ENCODE data around the gene MRC1.

The MRC1 gene

DNA sequence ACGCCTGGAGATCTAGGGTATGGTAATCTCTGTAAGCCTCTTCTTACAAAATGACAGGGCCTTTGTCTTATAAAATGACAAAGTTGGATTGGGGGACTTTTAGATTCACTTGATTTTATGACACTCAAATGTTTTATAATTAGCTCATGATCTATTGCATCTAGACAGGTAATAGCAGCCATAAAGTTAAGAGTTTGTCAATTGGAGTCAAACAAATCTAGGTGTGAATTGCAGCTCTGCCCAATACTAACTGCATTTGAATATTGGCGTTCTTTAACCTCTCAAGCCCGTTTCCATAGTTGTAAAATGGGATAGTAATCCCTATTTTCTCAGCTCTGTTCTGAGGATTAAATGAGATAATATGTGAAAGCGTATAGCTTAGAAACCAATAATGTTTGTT, 14.1 kb upstream of the MRC1 start:
- DNase-seq (ENCODE audit: low read depth, low spot score), result no peak

GRCh38 chr10:17795813-17796594, 13.1 kb upstream of the MRC1 start:
- DNase-seq (ENCODE audit: low read depth, low spot score), result no peak

GRCh38 chr10:17801507-17801906, 7.6 kb upstream of the MRC1 start:
- DNase-seq (ENCODE audit: low read depth, low spot score), result no peak

- no peak for DNase-seq (ENCODE audit: low read depth, low spot score)
Observed at GRCh38 chr10:17802350-17802749, 6.8 kb upstream of the MRC1 start.

- DNase-seq (ENCODE audit: low read depth, low spot score), result no peak
Observed at GRCh38 chr10:17802976-17803375, 6.2 kb upstream of the MRC1 start.

DNA sequence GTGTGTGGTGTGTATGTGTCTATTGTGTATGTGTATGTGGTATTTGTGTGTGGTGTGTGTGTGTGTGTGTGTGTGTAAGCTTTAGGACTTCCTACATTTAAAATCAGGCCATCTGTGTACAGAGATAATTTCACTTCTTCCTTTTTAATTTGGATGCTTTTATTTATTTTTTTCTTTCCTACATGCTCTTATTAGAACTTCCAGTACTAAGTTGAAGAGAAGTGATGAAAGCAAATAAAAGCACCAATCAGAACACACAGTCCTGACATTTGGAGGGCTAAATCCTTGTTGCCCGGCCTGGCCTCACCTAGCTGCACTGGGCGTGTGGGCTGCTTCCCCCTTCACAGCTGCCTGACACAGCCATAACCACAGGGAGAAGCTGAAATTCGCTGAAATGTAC, 3.8 kb upstream of the MRC1 start:
- no peak for DNase-seq (ENCODE audit: low read depth, low spot score)

GRCh38 chr10:17805921-17806577, 3.1 kb upstream of the MRC1 start:
- DNase-seq (ENCODE audit: low read depth, low spot score), result no peak

DNA sequence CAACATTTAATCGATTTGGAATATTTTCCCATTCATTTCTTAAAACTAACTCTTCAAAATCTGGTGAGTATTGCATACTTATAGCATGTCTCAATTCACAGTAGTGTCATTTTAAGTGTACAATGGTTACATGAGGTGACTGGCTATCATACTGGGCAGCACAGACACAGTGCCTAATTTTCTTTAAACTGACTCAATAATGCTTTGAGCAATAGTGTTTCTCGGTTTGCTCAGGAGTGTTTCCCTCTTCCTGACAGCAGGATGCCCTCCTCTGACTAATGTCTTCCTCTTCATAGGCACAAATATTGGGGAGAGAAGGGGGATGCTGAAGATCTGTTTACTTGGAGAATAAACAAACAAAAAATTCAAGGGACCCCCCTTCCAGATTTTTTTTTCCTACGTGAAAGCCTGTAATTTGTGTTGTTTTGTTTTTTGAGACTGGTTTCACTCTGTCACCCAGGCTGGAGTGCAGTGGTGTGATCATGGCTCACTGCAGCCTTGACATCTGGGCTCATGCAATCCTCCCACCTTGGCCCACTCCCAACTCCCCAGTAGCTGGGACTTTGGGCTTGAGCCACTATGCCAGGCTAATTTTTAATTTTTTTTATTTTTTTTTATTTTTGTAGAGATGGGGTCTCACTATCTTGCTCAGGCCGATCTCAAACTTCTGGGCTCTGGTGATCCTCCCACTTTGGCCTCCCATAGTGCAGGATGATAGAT, 2.2 kb downstream of the MRC1 start:
- no peak for DNase-seq (ENCODE audit: low read depth, low spot score)

DNA sequence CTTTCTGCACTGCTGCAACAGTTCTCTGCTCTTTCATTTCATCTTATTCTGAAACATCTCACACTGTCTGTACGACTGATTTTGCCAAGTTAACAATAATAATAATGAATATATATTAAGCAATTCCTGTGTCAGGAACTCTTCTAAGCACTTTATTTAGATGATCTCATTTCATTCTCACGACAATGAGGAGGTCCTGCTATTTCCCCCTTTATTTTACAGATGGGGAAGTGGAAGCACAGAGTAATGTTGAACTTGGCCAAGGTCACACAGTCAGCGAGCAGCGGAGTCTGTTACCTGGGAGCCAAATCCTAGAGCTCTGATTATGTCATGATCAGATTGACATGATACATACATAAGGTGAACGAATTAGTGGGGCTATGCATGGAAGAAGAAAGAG, 5.8 kb downstream of the MRC1 start:
- no peak for DNase-seq (ENCODE audit: low read depth, low spot score)

- DNase-seq (ENCODE audit: low read depth, low spot score), result no peak
Observed at GRCh38 chr10:17816199-17816598, 7.1 kb downstream of the MRC1 start.

- DNase-seq (ENCODE audit: low read depth, low spot score), result no peak
Observed at GRCh38 chr10:17817316-17817715, 8.2 kb downstream of the MRC1 start.

DNA sequence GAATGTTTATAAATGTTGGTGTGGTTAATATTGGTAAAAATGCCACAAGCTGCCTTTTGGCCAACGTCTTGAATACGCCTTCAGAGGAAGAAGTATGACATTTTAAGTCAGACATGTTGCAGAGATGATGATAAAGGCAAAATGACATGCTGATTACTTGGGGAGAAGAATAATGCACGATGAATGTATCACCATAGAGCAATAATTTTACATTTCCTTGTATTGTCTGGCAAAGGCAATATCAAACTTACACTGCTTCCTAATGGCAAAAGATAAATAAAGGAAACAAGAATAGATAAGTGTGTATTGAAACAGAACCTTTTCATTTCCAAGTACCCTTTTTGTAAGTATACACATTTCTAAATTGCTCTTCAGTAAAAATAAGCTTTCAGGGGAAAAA, 8.6 kb downstream of the MRC1 start:
- DNase-seq (ENCODE audit: low read depth, low spot score), result no peak

- DNase-seq (ENCODE audit: low read depth, low spot score), result no peak
Observed at GRCh38 chr10:17819836-17820235, 10.7 kb downstream of the MRC1 start.

- no peak for DNase-seq (ENCODE audit: low read depth, low spot score)
Observed at GRCh38 chr10:17820943-17821342, 11.8 kb downstream of the MRC1 start.

DNA sequence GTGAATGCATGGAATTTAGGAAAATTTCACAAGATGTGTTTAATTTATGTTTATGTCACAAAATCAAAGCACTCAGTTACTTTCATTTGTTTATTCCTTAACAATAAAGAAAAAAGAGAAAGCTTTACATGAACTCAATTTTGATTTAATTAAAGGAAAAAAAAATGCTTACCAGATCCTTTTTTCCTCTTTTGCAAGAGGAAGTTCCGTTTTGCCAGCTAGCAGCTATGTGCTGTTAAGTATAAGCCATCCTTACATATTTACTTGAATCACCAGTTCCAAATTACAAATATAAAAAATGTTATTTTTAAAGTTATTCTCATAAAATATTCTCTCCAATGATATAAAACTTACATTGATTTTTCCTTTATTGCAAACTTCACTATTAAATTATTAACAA, 12.7 kb downstream of the MRC1 start:
- DNase-seq (ENCODE audit: low read depth, low spot score), result no peak

- DNase-seq (ENCODE audit: low read depth, low spot score), result no peak
Observed at GRCh38 chr10:17831341-17831740, 22.2 kb downstream of the MRC1 start.

DNA sequence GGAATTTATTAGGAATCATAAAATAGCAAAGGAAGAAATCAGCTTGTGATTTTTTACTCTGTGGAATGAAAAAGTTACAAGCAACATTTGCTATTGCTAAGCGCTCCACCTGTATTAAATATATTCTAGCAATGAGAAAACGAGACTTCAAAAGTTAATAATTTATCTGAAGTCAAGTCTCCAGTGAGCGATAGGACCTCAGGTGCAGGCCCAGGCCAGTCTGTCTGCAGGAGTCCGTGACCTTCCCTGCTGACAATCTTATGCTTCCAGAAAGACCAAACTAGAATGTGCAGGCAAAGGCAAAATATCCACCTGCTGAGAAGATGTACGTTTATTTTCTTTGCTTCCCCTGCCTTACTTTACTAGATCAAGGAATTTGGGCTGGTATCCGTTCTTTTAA, 22.7 kb downstream of the MRC1 start:
- no peak for DNase-seq (ENCODE audit: low read depth, low spot score)

GRCh38 chr10:17833656-17834055, 24.5 kb downstream of the MRC1 start:
- no peak for DNase-seq (ENCODE audit: low read depth, low spot score)

- DNase-seq (ENCODE audit: low read depth, low spot score), result peak; percentile 85
Observed at GRCh38 chr10:17835688-17836087, 26.5 kb downstream of the MRC1 start.

DNA sequence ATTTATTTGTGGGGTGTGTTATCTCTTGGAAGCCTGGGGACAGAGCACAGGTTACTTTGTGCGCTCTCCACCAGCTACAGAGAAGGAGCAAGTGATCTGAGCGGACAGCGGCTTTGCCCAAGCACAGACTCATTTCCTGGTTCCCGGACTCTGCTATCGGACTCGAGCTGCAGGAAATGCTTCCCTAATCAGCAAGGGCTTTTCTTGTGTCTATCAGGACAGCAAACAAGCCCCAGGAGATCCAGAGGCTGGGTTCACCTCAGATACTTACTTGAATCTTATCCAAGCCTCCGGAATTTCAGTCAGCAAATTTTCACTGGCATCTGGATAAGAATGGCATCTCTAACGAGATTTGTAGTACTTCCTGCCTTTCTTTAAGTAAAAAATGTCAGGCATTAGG, 27.8 kb downstream of the MRC1 start:
- DNase-seq (ENCODE audit: low read depth, low spot score), result peak; percentile 71

GRCh38 chr10:17838080-17838648, 29.0 kb downstream of the MRC1 start:
- no peak for DNase-seq (ENCODE audit: low read depth, low spot score)

DNA sequence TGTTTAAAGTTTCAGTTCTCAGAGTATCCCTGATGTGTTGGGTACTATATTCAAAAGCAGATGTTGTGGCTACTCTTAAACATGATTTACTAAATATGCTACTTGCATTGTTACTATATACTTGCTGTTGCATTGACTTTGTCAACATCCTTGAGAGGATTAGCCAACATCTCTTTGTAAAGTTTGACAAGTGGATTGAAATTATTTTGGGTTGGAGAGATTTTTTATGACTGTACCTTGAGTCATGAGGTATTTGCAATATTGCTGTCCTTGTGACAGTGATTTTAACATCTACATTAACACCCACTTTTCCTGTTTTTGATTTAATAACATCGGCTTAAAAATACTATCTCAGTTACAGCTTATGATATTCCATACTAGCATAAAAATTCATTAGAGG, 31.9 kb downstream of the MRC1 start:
- DNase-seq (ENCODE audit: low read depth, low spot score), result no peak

Data from astrocyte of the hippocampus (primary cell).